ENCODE measurements around the gene BRSK2.

BRSK2 gene

GRCh38 chr11:1487851-1488574, 98.3 kb downstream of the BRSK2 start:
- Histone ChIP-seq H3K9me3 (ENCODE audit: insufficient read depth, low read length) (no peaks in the 10 kb centered on the region), H3K4me1 (ENCODE audit: insufficient read depth, insufficient read length) (peaks cover 13% of the 10 kb centered on the region), H3K36me3 (ENCODE audit: insufficient read depth, insufficient read length, low read length) (no peaks in the 10 kb centered on the region), H3K27me3 (ENCODE audit: insufficient read depth, insufficient read length) (no peaks in the 10 kb centered on the region), H3K4me3 (ENCODE audit: insufficient read length, low read depth) (no peak overlapping the region), H3K9ac (ENCODE audit: insufficient read length, low read depth) (peak overlapping the region; percentile 18)
- TF ChIP-seq YY1 (IDR thresholded peaks at IDR 0.05; ENCODE audit: insufficient read depth, insufficient read length): no peak
- no peak for TF ChIP-seq ZNF274 (IDR thresholded peaks at IDR 0.05; ENCODE audit: low read depth, low read length)
- TF ChIP-seq SUZ12 (IDR thresholded peaks at IDR 0.05; ENCODE audit: extremely low read depth, insufficient read depth, insufficient read length): no peak
- DNase-seq (ENCODE audit: low read depth, low spot score): no peak

GRCh38 chr11:1488575-1489180, 98.9 kb downstream of the BRSK2 start:
- Histone ChIP-seq H3K9ac (ENCODE audit: insufficient read length, low read depth) (no peak overlapping the region), H3K9me3 (ENCODE audit: insufficient read depth, low read length) (no peaks in the 10 kb centered on the region)

DNA sequence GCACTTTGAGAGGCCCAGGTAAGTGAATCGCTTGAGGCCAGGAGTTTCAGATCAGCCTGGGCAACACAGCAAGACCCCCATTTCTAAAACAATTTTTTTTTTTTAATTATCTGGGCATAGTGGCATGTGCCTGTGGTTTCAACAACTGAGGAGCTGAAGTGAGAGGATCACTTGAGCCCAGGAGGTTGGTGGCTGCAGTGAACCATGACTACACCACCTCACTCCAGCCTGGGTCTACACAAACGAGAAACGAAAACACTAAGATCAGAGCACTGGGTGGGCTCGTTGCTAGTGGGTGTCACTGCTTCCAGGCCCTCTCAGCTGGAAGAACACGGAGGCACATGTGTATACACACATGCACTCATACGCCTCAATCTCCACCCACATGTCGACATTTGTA, 100.9 kb downstream of the BRSK2 start:
- Histone ChIP-seq H3K4me3 (ENCODE audit: insufficient read length, low read depth) (no peak overlapping the region), H3K27me3 (ENCODE audit: insufficient read depth, insufficient read length) (no peaks in the 10 kb centered on the region), H3K4me1 (ENCODE audit: insufficient read depth, insufficient read length) (peaks cover 10% of the 10 kb centered on the region), H3K9ac (ENCODE audit: insufficient read length, low read depth) (no peak overlapping the region), H3K9me3 (ENCODE audit: insufficient read depth, low read length) (peaks cover 5% of the 10 kb centered on the region), H3K36me3 (ENCODE audit: insufficient read depth, insufficient read length, low read length) (no peaks in the 10 kb centered on the region)
- DNase-seq (ENCODE audit: low read depth, low spot score): no peak
- TF ChIP-seq YY1 (IDR thresholded peaks at IDR 0.05; ENCODE audit: insufficient read depth, insufficient read length) (no peak), ZNF274 (IDR thresholded peaks at IDR 0.05; ENCODE audit: low read depth, low read length) (no peak), SUZ12 (IDR thresholded peaks at IDR 0.05; ENCODE audit: extremely low read depth, insufficient read depth, insufficient read length) (no peak)

More at GRCh38 chr11:1488575-1489180, 98.9 kb downstream of the BRSK2 start:
- peaks cover 13% of the 10 kb centered on the region for H3K4me1 ChIP-seq (ENCODE audit: insufficient read depth, insufficient read length)
- no peak overlapping the region for H3K4me3 ChIP-seq (ENCODE audit: insufficient read length, low read depth)
- no peaks in the 10 kb centered on the region for H3K27me3 ChIP-seq (ENCODE audit: insufficient read depth, insufficient read length)
- TF ChIP-seq ZNF274 (IDR thresholded peaks at IDR 0.05; ENCODE audit: low read depth, low read length) (no peak), SUZ12 (IDR thresholded peaks at IDR 0.05; ENCODE audit: extremely low read depth, insufficient read depth, insufficient read length) (no peak), YY1 (IDR thresholded peaks at IDR 0.05; ENCODE audit: insufficient read depth, insufficient read length) (no peak)
- no peaks in the 10 kb centered on the region for H3K36me3 ChIP-seq (ENCODE audit: insufficient read depth, insufficient read length, low read length)
- DNase-seq (ENCODE audit: low read depth, low spot score): no peak

- DNase-seq (ENCODE audit: low read depth, low spot score): no peak
- Histone ChIP-seq H3K4me1 (ENCODE audit: insufficient read depth, insufficient read length) (peaks cover 10% of the 10 kb centered on the region), H3K27me3 (ENCODE audit: insufficient read depth, insufficient read length) (no peaks in the 10 kb centered on the region), H3K4me3 (ENCODE audit: insufficient read length, low read depth) (no peak overlapping the region), H3K36me3 (ENCODE audit: insufficient read depth, insufficient read length, low read length) (no peaks in the 10 kb centered on the region), H3K9ac (ENCODE audit: insufficient read length, low read depth) (no peak overlapping the region), H3K9me3 (ENCODE audit: insufficient read depth, low read length) (peaks cover 12% of the 10 kb centered on the region)
- TF ChIP-seq SUZ12 (IDR thresholded peaks at IDR 0.05; ENCODE audit: extremely low read depth, insufficient read depth, insufficient read length): no peak
- no peak for TF ChIP-seq ZNF274 (IDR thresholded peaks at IDR 0.05; ENCODE audit: low read depth, low read length)
- no peak for TF ChIP-seq YY1 (IDR thresholded peaks at IDR 0.05; ENCODE audit: insufficient read depth, insufficient read length)
These were observed 101.6 kb downstream of the BRSK2 start for GRCh38 chr11:1491379-1491778.

GRCh38 chr11:1493650-1494244, 104.0 kb downstream of the BRSK2 start:
- DNase-seq (ENCODE audit: low read depth, low spot score): no peak
- no peak overlapping the region for H3K9ac ChIP-seq (ENCODE audit: insufficient read length, low read depth)
- TF ChIP-seq ZNF274 (IDR thresholded peaks at IDR 0.05; ENCODE audit: low read depth, low read length): no peak
- TF ChIP-seq YY1 (IDR thresholded peaks at IDR 0.05; ENCODE audit: insufficient read depth, insufficient read length): no peak
- no peak for TF ChIP-seq SUZ12 (IDR thresholded peaks at IDR 0.05; ENCODE audit: extremely low read depth, insufficient read depth, insufficient read length)
- H3K36me3 ChIP-seq (ENCODE audit: insufficient read depth, insufficient read length, low read length): no peaks in the 10 kb centered on the region
- H3K27me3 ChIP-seq (ENCODE audit: insufficient read depth, insufficient read length): no peaks in the 10 kb centered on the region
- H3K9me3 ChIP-seq (ENCODE audit: insufficient read depth, low read length): peaks cover 14% of the 10 kb centered on the region
- no peak overlapping the region for H3K4me3 ChIP-seq (ENCODE audit: insufficient read length, low read depth)
- no peaks in the 10 kb centered on the region for H3K4me1 ChIP-seq (ENCODE audit: insufficient read depth, insufficient read length)

DNA sequence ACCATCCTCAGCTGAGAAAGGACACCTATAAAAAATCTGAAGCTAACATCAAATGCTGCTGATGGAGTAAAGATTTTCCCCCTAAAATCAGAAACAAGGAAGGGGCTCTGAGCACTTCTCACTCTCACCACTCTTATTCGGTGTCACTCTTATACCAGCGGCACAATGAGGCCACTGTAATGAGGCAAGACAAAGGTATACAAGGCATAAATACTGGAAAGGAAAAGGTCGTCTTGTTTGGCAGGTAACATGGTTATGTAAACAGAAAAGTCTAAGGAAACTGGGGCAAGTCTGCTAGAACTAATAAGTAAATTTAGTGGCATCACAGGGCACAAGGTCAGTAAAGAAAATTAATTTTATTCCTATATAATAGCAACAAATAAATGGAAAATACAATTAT, 104.9 kb downstream of the BRSK2 start:
- Histone ChIP-seq H3K36me3 (ENCODE audit: insufficient read depth, insufficient read length, low read length) (no peaks in the 10 kb centered on the region), H3K4me1 (ENCODE audit: insufficient read depth, insufficient read length) (no peaks in the 10 kb centered on the region), H3K4me3 (ENCODE audit: insufficient read length, low read depth) (no peak overlapping the region), H3K27me3 (ENCODE audit: insufficient read depth, insufficient read length) (no peaks in the 10 kb centered on the region), H3K9ac (ENCODE audit: insufficient read length, low read depth) (no peak overlapping the region), H3K9me3 (ENCODE audit: insufficient read depth, low read length) (peaks cover 21% of the 10 kb centered on the region)
- no peak for TF ChIP-seq SUZ12 (IDR thresholded peaks at IDR 0.05; ENCODE audit: extremely low read depth, insufficient read depth, insufficient read length)
- no peak for TF ChIP-seq YY1 (IDR thresholded peaks at IDR 0.05; ENCODE audit: insufficient read depth, insufficient read length)
- no peak for TF ChIP-seq ZNF274 (IDR thresholded peaks at IDR 0.05; ENCODE audit: low read depth, low read length)
- DNase-seq (ENCODE audit: low read depth, low spot score): no peak

GRCh38 chr11:1496091-1496760, 106.5 kb downstream of the BRSK2 start:
- Histone ChIP-seq H3K4me3 (ENCODE audit: insufficient read length, low read depth) (no peak overlapping the region), H3K4me1 (ENCODE audit: insufficient read depth, insufficient read length) (no peaks in the 10 kb centered on the region), H3K36me3 (ENCODE audit: insufficient read depth, insufficient read length, low read length) (peaks cover 4% of the 10 kb centered on the region), H3K9me3 (ENCODE audit: insufficient read depth, low read length) (peaks cover 25% of the 10 kb centered on the region), H3K27me3 (ENCODE audit: insufficient read depth, insufficient read length) (no peaks in the 10 kb centered on the region), H3K9ac (ENCODE audit: insufficient read length, low read depth) (no peak overlapping the region)
- no peak for DNase-seq (ENCODE audit: low read depth, low spot score)
- no peak for TF ChIP-seq SUZ12 (IDR thresholded peaks at IDR 0.05; ENCODE audit: extremely low read depth, insufficient read depth, insufficient read length)
- TF ChIP-seq ZNF274 (IDR thresholded peaks at IDR 0.05; ENCODE audit: low read depth, low read length): no peak
- TF ChIP-seq YY1 (IDR thresholded peaks at IDR 0.05; ENCODE audit: insufficient read depth, insufficient read length): no peak
